NCI-H2081 treated with DMSO at 0.1 percent for 48 hours (cell line): ENCODE data around the gene HOOK2.

Experiments used
- DNase-seq: peaks from one replicate; lab custom pipeline; 2025; lab: John Stamatoyannopoulos, UW

HOOK2 gene

DNA sequence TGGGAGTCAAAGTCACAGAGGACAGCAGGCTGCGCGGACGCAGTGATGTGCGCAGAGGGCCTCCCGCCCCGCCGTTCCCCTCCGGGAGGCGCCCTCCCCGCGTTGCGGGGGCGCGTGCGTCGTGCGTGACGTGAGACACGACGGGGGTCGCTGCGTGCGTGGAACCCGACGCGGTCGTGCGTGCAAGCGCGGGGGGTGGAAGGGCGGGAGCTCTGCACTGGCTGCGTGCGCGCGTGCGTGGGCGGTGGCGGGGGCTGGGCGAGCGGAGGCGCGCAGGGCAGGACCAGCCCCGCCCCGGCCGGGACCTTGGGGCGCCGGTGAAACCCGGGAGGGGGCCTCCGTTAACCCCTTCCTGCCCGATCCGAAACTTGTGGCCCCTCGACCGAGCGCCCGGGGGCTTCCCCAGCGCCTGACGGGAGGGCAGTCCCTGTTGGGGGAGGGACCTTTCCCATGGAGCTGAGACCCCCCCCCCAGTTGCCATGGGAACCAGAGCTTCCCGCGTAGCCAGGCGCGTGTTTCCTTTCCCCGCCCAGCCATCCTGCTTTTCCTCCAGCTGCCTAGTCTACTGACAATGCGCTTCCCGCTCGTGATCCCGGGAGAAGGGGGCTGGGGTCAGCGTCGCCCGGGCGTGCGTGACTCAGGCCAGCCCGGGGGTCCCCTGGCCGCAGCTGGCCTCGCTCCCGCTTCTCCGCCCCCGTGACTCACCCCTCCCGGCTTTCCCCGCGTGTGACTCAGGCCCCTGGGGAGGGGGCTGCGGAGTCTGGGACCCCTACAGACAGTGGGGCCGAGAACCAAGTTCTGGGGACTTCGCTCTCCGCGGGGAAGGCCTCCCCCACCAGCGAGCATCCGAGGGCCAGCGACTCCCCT, 7.3 kb upstream of the HOOK2 start:
- peak; percentile 26 for DNase-seq

GRCh38 chr19:12782174-12782423, 6.7 kb upstream of the HOOK2 start:
- DNase-seq: no peak

- no peak for DNase-seq
These were observed 4.0 kb upstream of the HOOK2 start for GRCh38 chr19:12779162-12779993.

DNA sequence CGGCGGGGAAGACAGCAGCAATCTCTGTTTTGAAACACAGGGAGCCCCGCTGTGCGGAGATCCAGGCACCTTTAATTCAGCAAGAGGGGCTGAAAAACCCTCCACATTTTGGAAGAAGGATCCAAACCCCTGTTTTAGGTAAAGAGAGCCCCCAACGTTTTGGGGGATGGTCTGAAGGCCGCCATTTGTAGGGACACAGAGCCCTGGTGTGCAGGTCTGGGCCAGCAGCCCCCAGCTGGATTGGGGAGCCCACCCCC, 3.5 kb upstream of the HOOK2 start:
- no peak for DNase-seq

- DNase-seq: peak; percentile 71
These were observed 2.9 kb upstream of the HOOK2 start for GRCh38 chr19:12778017-12778904.

DNA sequence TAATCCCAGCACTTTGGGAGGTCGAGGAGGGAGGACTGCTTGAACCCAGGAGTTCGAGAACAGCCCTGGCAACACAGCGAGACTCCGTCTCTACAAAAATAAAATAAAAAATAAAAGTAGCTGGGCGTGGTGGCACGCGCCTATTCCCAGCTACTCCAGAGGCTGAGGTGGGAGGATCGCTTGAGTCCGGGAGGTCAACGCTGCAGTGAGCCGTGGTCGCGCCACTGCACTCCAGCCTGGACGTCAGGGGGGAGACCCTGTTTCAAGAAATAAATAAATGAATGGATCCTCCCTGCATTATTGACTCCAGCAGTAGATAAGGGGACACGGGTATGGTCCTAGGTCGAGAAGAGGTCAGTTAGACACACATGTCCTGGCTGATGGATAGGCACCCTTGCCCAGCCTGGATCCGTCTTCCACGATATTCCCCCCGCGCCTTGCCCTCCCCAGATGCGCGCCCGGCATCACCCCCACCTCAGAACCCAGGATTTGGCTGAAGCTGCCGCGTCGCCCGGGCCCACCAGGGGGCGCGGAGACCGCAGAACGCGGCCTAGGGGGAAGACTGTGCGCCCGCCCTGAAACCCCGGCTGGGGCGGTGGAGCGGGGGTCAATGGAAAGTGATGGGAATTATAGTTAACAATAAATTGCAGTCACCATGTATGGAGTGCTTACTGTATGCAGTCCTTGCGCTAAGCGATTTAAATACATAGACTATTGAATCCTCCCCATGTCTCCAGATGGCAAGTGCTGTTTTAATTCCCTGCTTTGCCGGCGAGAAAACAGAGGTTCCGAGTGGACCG, 2.1 kb upstream of the HOOK2 start:
- DNase-seq: peak; percentile 33

- DNase-seq: no peak
These were observed 1.8 kb downstream of the HOOK2 start for GRCh38 chr19:12773571-12773970.

- no peak for DNase-seq
These were observed 3.0 kb downstream of the HOOK2 start for GRCh38 chr19:12772323-12772722.

GRCh38 chr19:12770922-12771321, 4.4 kb downstream of the HOOK2 start:
- no peak for DNase-seq

DNA sequence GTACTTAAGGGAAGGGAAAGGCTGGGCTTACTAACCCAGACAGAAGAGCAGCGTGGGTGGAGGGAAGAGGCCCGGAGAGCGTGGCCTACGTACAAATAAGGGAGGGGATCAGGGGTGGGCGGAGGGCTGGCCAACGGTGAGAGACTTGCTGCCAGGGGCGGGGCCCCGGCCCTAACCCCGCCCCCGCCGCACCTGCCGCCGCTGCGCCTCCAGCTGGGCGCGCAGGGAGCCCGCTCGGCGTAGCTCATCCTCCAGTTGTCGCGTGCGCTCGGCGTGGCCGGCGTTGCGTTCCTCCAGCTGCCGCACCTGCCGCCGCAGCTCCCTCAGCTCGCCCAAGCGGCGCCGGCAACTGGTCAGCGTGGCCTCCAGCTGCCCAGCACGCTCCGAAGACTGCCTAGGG, 5.7 kb downstream of the HOOK2 start:
- DNase-seq: no peak

GRCh38 chr19:12767666-12768065, 7.7 kb downstream of the HOOK2 start:
- no peak for DNase-seq

DNA sequence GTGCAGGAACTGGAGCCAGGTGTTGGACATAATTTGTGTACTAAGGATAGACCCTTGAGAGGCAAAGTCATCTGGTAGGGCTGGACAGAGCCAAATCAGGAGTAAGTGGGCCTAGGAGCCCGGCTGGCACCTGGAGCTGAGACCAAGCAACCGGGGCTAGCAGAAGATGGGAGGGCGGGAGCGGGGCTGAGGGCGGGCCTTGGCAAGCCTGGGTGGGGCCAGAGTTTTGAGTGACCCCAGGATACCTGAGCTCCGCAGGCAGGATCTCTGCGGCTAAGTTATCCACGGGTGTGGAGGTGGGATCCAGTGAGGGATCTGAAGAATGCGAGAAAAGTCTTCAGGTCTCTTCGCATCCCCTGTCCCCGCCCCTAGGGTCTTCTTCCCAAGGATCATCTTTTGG, 8.2 kb downstream of the HOOK2 start:
- no peak for DNase-seq

DNA sequence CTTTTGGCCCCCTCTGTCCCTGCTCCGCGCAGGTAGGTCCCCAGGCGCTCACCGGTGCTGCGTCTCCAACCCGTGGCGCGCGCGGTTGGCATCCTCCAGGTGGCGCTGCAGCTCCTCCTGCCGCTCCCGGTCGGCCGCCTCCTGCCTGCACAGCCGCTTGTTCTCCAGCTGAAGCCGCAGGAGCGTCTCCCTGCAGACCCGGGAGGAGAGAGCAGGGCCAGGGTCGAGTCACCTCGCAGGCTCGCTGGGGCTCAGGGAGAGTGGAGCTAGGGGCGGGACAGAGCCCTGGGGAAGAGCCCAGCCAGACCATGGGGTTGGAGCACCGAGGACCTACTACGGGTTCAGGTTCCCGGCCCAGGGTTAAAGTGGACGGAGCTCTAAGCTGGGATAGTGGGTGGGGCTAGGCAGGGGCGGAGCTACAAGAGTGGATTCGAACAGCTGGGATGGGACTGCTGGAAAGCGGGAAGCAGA, 9.3 kb downstream of the HOOK2 start:
- DNase-seq: no peak

DNA sequence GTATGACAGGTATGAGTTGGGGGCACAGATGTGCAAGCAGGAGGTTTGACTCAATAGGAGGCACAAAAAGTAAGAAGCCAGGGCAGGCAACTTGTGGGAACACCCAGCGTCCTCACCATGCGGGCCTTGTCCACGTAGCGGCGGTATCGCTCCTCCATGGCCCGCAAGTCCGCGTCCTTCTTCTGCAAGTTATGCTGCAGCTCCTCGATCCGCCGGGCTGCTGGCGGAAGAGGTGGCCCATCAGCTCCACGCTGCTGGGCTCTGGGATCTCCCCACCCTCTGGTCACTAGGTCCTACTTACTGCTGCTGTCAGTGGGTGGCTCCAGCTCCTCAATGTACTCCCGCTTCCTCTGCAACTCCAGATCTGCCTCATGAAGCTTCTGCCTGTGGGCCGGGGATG, 10.7 kb downstream of the HOOK2 start:
- no peak for DNase-seq

- no peak for DNase-seq
These were observed 12.3 kb downstream of the HOOK2 start for GRCh38 chr19:12763100-12763499.

DNA sequence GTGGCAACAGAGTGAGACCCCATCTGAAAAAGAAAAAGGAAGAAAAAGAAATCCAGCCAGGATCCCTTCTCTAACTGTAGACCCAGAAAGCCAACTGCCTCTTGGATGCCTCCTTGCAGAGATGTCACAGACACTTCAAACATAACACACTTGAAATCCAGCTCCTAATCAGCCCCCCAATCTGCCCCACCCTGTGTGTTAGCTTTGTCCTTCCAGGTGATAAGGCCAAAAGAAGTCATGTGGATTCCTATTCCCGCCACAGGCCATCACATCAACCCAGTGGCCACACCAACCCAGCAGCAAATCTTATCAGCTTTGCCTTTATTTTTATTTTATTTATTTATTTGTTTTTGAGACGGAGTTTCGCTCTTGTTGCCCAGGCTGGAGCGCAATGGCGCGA, 15.7 kb downstream of the HOOK2 start:
- DNase-seq: no peak

DNA sequence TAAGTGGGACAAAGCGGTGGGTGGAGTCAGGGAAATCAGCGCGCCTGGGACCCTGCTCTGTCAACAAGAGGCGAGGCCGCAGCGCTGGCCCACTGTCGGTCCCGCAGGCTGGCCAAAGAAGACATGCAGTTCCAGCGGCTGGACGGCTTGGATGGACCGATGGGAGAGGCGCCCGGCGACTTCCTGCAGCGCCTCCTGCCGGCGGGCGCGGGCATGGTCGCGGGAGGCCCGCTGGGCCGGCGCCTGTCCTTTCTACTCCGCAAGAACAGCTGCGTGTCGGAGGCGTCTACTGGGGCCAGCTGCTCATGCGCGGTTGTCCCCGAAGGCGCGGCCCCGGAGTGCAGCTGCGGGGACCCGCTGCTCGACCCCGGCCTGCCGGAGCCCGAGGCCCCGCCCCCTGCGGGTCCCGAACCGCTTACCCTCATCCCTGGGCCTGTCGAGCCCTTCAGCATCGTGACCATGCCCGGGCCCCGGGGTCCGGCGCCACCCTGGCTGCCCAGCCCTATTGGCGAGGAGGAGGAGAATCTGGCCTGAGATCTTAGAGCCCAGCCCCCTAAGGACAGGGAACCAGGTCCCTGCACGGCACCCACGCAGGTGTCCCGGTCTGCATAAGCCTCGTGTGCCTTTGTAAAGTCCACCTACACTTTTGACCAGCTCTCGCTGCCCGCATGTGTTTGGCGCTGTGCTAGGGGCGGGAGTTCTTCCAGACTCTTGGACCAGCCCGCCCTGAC, 17.6 kb downstream of the HOOK2 start:
- DNase-seq: no peak

DNA sequence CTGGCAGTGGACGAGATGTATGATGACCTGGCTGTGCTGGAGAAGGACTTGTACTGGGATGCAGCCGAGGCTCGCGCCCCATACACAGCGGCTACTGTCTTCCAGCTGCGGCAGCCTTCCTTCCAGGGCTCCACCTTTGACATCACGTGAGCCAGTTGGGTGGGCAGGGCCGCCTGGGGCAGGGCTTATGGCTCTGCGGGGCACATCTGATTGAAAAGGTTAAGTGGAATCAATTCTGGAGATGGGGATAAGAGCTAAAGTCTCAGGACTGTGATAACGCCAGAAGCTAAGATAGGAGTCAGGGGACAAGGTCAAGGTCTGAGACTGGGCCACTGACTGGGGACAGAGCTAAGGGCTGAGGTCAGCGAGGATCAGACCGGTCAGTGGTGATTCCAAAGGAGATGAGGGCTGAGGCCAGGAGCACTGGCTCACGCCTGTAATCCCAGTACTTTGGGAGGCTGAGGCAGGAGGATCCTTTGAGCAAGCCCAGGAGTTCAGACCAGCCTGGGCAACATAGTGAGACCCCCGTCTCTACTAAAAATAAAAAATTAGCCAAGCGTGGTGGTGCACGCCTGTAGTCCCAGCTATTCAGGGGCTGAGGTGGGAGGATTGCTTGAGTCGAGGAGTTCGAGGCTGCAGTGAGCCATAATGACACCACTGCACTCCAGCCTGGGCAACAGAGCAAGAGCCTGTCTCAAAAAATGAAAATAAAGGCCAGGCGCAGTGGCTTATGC, 19.0 kb downstream of the HOOK2 start:
- no peak for DNase-seq

GRCh38 chr19:12754465-12755196, 20.7 kb downstream of the HOOK2 start:
- DNase-seq: no peak
